Esophagus squamous epithelium (tissue), 5 donors: ENCODE results near the gene SH3YL1. TPM values are rescaled to one million over a fixed set of nuclear protein-coding genes. Genes with fewer than 3 reads are reported as not detected.

Experiments
- DNase-seq: peaks from one replicate; lab custom pipeline; 2025; lab: John Stamatoyannopoulos, UW
- H3K27ac ChIP-seq, 4 donors: fragments of 200-600 bp; sonication (generic); one replicate each; pipeline ENCODE4 v1.5.1; 2016 to 2019; ENCODE audit warnings: mild to moderate bottlenecking in 1 of 4
- H3K27me3 ChIP-seq, 4 donors: fragments of 200-600 bp; sonication (generic); 1 replicate in 3 of 4; 2 replicates in 1 of 4; pipeline versions ENCODE4 v1.5.1 to v1.6.0; 2017 to 2021; ENCODE audit warnings: antibody characterized with exemption in 1 of 4
- H3K36me3 ChIP-seq, 3 donors: fragments of 200-600 bp; sonication (generic); one replicate each; pipeline ENCODE4 v1.5.1; 2016 to 2019
- H3K4me1 ChIP-seq, 3 donors: fragments of 200-600 bp; sonication (generic); one replicate each; pipeline ENCODE4 v1.5.1; 2017 to 2019
- H3K4me3 ChIP-seq, 4 donors: fragments of 200-600 bp; sonication (generic); 1 replicate in 3 of 4; 2 replicates in 1 of 4; pipeline ENCODE4 v1.5.1; 2016 to 2019; ENCODE audit warnings: mild to moderate bottlenecking in 2 of 4, moderate library complexity in 1 of 4
- H3K9me3 ChIP-seq, 3 donors: fragments of 200-600 bp; sonication (generic); one replicate each; pipeline ENCODE4 v1.5.1; 2016 to 2019
- POLR2A ChIP-seq, 4 donors: fragments of 450-650 bp; IDR thresholded peaks; one replicate each; pipeline ENCODE4 v1.6.1; 2017; ENCODE audit warnings: antibody characterized with exemption in 4 of 4, mild to moderate bottlenecking in 4 of 4, moderate library complexity in 3 of 4
- WGBS, 2 donors: methylation state at CpG; one replicate each; pipeline ENCODE4 v1.1.5; 2018; 5-methylcytosine and 5-hydroxymethylcytosine counted together
- intact Hi-C: fragments of 100-400 bp; cut with DNase I; formaldehyde crosslinking; loops from one replicate; pipeline ENCODE4 v1.15.0; 2022
- total RNA-seq, 4 donors: library from RNA; depleted of rRNA; stranded (reverse); fragments of >200 nt; gene quantifications; one replicate each; pipeline ENCODE4 v1.1.0, GENCODE V29; 2016
- TF ChIP-seq, protein P1 (sequence below), 6 experiments: fragments of 450-650 bp in 4 of 6; fragments of 200-600 bp in 2 of 6; sonication (generic) in 2 of 6; IDR thresholded peaks; one replicate each; pipeline ENCODE4 v1.5.1; 2016 to 2019; ENCODE audit warnings: antibody characterized with exemption in 6 of 6, mild to moderate bottlenecking in 4 of 6, moderate library complexity in 4 of 6
- donor health status: DM: yes; HTN: yes; CAD: no.

Gene SH3YL1
- total RNA-seq, 4 donors from 2014 or later = 64.9 to 99.6 (median 81.1) TPM

DNA sequence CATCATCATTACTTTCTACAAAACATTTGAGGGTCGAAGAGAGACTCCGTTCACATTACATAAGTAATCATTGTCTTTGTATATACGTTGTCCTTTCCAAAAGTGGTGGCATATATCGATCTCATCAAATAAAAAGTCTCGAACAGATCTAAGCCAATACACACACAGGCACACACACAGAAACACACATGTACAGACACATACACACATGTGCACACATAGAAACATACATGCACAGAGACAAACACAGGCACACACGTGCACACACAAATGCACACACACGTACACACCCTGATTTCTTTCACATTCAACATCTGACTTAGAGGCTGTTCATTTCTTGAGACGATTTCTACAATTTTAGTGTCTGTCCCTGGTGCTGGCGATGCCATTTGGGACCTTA is 41.5 kb upstream of the SH3YL1 start:
- Histone ChIP-seq H3K4me3 (no peak overlapping the region), H3K4me1 (no peaks in the 10 kb centered on the region), H3K36me3 (no peaks in the 10 kb centered on the region), H3K27me3 (no peaks in the 10 kb centered on the region), H3K27ac (no peak overlapping the region), H3K9me3 (peaks cover 0 to 1% (median 0%) of the 10 kb centered on the region in 3 donors)
- TF ChIP-seq, protein P1, sequence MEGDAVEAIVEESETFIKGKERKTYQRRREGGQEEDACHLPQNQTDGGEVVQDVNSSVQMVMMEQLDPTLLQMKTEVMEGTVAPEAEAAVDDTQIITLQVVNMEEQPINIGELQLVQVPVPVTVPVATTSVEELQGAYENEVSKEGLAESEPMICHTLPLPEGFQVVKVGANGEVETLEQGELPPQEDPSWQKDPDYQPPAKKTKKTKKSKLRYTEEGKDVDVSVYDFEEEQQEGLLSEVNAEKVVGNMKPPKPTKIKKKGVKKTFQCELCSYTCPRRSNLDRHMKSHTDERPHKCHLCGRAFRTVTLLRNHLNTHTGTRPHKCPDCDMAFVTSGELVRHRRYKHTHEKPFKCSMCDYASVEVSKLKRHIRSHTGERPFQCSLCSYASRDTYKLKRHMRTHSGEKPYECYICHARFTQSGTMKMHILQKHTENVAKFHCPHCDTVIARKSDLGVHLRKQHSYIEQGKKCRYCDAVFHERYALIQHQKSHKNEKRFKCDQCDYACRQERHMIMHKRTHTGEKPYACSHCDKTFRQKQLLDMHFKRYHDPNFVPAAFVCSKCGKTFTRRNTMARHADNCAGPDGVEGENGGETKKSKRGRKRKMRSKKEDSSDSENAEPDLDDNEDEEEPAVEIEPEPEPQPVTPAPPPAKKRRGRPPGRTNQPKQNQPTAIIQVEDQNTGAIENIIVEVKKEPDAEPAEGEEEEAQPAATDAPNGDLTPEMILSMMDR (IDR thresholded peaks at IDR 0.05) = no peak
- no peak for TF ChIP-seq POLR2A (IDR thresholded peaks at IDR 0.05)
- 82 to 86% methylated on average over 9 of the region's 9 CpGs for WGBS, 2 donors
- no peak for DNase-seq
- intact Hi-C loops = no loop called here

DNA sequence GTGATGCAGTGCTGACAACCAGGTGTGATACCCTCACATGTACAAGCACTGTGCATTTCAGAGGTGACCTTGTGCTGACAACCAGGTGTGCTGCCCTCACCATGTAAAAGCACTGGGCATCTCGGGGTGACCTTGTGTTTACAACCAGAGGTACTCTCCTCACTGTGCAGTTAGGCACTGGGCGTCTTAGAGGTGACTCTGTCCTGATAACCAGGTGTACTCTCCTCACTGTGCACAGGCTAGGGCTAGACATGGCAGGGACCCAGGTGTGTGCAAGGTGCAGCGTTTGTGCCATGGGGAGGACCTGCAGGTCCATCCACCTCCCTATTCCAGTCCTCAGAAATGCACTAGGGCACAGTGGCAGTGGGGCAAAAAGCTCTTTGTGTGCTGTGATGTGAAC is 32.5 kb upstream of the SH3YL1 start:
- intact Hi-C loops = no loop called here
- no peak for DNase-seq
- H3K27ac ChIP-seq = no peak overlapping the region
- TF ChIP-seq, protein P1 (IDR thresholded peaks at IDR 0.05) = no peak
- no peak for TF ChIP-seq POLR2A (IDR thresholded peaks at IDR 0.05)
- no peaks in the 10 kb centered on the region for H3K4me1 ChIP-seq
- 71% methylated on average over 2 of the region's 3 CpGs; no CpG with 5 or more reads in 1 of the 2 donors for WGBS, 2 donors
- H3K4me3 ChIP-seq = no peak overlapping the region
- no peaks in the 10 kb centered on the region for H3K36me3 ChIP-seq
- H3K9me3 ChIP-seq = peaks cover 0 to 5% (median 3%) of the 10 kb centered on the region in 3 donors
- peaks cover 0 to 50% (median 0%) of the 10 kb centered on the region in 4 donors for H3K27me3 ChIP-seq

DNA sequence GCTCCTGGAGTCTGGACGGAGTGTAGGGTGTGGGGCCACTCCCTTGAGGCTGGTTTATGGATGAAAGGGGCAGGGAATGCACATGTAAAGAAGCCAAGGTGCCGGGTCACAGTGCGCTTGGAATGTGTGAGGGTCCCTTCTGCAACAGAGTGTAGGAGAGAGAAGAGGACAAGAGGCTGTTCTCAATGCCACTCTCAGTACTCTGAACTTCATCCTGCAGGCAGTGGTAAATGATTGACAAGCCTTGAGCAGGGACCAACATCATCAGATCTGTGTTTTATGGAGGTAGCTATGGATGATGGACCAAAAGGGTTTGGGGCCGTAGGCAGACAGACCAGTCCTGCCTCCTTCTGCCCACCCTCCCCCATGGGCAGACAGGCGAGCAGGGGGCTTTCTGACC is 31.3 kb upstream of the SH3YL1 start:
- no peaks in the 10 kb centered on the region for H3K36me3 ChIP-seq
- peaks cover 0 to 3% (median 1%) of the 10 kb centered on the region in 3 donors for H3K9me3 ChIP-seq
- H3K27me3 ChIP-seq = peaks cover 0 to 62% (median 0%) of the 10 kb centered on the region in 4 donors
- DNase-seq = no peak
- peaks cover 0 to 2% (median under 1%) of the 10 kb centered on the region in 3 donors for H3K4me1 ChIP-seq
- H3K27ac ChIP-seq = no peak overlapping the region
- H3K4me3 ChIP-seq = no peak overlapping the region
- intact Hi-C loops = no loop called here
- 70 to 79% methylated on average over 4 to 5 of the region's 5 CpGs for WGBS, 2 donors
- no peak for TF ChIP-seq POLR2A (IDR thresholded peaks at IDR 0.05)
- TF ChIP-seq, protein P1 (IDR thresholded peaks at IDR 0.05) = no peak

DNA sequence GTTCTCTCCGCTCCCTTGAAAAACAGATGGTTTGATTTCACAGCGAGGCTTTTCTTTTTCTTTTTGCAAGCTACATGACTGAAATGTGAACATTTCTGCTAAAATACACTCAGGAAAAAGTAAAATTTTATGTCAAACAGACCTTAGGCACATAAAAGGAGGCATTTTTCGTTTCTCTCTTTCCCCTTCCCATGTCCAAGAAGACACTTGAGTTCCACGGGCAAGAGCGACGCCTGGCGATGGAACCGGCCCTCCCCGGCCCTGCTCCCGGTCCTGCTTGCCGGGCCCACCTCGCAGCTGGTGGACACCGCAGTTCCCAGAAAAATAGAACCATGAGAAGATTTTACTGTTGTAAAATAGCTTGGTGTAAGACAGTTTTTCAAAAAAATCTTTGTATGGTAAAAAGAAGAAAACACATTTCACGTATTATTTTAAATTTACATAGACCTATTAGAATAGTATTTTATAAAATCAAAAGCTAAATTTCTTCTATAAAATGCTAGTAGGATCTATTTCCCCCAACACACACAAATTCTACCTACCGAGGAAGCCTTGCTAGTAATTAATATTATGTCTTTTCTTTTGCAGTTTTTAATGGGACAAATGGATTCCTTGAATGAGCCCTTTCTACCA is 26.4 kb upstream of the SH3YL1 start:
- Histone ChIP-seq H3K9me3 (no peaks in the 10 kb centered on the region), H3K27ac (peak overlapping the region in 1 of 4 donors; percentile 1), H3K4me1 (peaks cover 18 to 36% (median 27%) of the 10 kb centered on the region in 3 donors), H3K27me3 (peaks cover 0 to 66% (median 6%) of the 10 kb centered on the region in 4 donors), H3K4me3 (peak overlapping the region; percentile 39 to 72 (median 54)), H3K36me3 (no peaks in the 10 kb centered on the region)
- intact Hi-C loops = no loop called here
- no peak for TF ChIP-seq POLR2A (IDR thresholded peaks at IDR 0.05)
- TF ChIP-seq, protein P1 (IDR thresholded peaks at IDR 0.05) = peak; percentile 36 to 66 (median 64)
- DNase-seq = no peak
- WGBS, 2 donors = 7 to 8% methylated on average over 14 to 15 of the region's 15 CpGs

DNA sequence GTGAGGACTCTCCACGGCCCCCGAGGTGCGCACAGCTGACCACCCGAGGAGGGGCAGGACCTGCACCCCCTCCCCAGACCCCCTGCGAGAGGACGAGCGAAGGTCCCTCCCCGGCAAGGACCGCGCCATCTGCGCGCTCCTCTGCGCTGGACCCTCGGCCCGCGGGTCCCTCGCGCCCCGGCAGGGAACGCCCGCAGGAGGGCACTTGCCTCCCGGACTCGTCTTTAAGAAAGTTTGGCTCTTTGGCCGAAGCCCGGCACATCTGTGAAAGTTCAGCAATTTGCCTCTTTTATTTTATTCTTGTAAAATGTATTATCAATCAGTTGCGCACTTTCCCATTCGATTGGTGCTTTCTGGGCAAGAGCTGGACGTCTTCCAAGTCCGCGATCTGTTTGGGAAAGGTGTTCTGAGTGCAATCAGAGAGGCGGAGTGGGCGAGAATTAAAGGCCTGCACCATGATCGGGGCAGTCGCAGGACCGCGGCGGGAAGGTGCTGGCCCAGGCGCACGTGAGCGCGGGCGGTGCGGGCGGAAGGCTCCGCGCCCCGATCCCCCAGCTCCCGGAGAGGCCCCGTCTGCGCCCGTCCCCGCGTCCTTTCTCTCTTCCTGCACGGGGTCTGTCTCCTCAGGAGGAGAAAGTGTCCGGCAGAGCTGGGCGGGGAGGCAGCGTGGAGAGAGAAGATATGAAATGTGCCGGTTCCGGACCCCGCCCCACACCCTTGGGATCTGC is 25.7 kb upstream of the SH3YL1 start:
- Histone ChIP-seq H3K9me3 (no peaks in the 10 kb centered on the region), H3K27ac (peak overlapping the region in 1 of 4 donors; percentile 1), H3K36me3 (no peaks in the 10 kb centered on the region), H3K27me3 (peaks cover 0 to 61% (median 6%) of the 10 kb centered on the region in 4 donors), H3K4me3 (peak overlapping the region; percentile 39 to 72 (median 54)), H3K4me1 (peaks cover 18 to 36% (median 27%) of the 10 kb centered on the region in 3 donors)
- intact Hi-C loops = no loop called here
- WGBS, 2 donors = 1 to 2% methylated on average over 16 to 17 of the region's 60 CpGs
- no peak for DNase-seq
- TF ChIP-seq POLR2A (IDR thresholded peaks at IDR 0.05) = no peak
- TF ChIP-seq, protein P1 (IDR thresholded peaks at IDR 0.05) = no peak
